Testis (tissue), 2 donors: ENCODE measurements around the gene IRF9.

Source experiments
- POLR2A ChIP-seq: fragments of 450-650 bp; IDR thresholded peaks from one replicate; pipeline ENCODE4 v1.6.1; 2017; ENCODE audit warnings: antibody characterized with exemption, mild to moderate bottlenecking, moderate library complexity
- TF ChIP-seq, protein P1 (sequence below), 3 experiments: fragments of 450-650 bp in 2 of 3; fragments of 200-600 bp in 1 of 3; sonication (generic) in 1 of 3; IDR thresholded peaks; one replicate each; pipeline ENCODE4 v1.5.1; 2016 to 2019; ENCODE audit warnings: antibody characterized with exemption in 3 of 3, mild to moderate bottlenecking in 2 of 3, moderate library complexity in 1 of 3

DNA sequence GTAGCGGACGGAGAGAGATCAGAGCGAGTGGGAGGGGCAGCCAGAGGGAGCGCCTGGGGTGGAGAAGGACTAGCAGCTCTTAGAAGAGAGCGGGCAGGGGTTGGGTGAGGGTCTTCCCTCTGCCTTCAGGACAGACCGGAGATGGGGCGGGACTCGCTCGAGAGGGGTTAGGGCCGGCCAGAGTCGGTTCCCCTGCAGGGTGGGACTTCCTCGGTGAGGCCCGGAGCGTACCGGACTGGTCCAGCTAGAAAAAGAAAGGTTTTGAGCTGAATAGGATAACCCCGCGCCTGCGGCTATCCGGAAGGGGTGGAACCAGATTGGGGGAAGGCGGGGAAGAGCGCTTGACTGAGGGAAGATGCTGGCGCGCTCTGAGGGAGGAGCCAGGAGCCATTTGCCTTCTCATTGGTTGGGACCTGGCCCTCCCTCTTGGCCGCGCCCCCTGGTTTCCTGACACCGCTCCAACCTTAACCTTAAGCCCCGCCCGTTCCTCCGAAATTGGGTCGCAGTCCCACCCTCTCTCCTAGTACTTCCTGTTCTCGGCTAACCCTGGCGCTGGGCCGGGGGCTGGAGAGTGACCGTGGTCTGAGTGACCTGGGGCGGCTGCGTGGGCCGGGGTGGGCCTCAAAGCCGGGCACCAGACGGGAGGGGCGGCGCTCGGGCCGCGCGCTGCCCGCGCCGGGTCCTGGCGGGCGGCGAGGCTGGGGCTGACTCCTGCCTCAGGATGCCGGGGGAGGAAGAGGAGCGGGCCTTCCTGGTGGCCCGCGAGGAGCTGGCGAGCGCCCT is 13.9 kb upstream of the IRF9 start, which contains the start of gene RNF31:
- TF ChIP-seq, protein P1, sequence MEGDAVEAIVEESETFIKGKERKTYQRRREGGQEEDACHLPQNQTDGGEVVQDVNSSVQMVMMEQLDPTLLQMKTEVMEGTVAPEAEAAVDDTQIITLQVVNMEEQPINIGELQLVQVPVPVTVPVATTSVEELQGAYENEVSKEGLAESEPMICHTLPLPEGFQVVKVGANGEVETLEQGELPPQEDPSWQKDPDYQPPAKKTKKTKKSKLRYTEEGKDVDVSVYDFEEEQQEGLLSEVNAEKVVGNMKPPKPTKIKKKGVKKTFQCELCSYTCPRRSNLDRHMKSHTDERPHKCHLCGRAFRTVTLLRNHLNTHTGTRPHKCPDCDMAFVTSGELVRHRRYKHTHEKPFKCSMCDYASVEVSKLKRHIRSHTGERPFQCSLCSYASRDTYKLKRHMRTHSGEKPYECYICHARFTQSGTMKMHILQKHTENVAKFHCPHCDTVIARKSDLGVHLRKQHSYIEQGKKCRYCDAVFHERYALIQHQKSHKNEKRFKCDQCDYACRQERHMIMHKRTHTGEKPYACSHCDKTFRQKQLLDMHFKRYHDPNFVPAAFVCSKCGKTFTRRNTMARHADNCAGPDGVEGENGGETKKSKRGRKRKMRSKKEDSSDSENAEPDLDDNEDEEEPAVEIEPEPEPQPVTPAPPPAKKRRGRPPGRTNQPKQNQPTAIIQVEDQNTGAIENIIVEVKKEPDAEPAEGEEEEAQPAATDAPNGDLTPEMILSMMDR (IDR thresholded peaks at IDR 0.05): no peak
- TF ChIP-seq POLR2A: no peak
